Ishikawa (cell line): ENCODE data around the gene PRRT4.

Source experiments
- CREB1 ChIP-seq: IDR thresholded peaks from 2 replicates; pipeline ENCODE4 v1.6.1; 2012; ENCODE audit warnings: low read depth
- EP300 ChIP-seq: IDR thresholded peaks from 2 replicates; pipeline ENCODE4 v1.6.1; 2012; ENCODE audit warnings: borderline replicate concordance
- FOXM1 ChIP-seq: IDR thresholded peaks from 2 replicates; pipeline ENCODE4 v1.6.1; 2012; ENCODE audit warnings: low read depth, borderline replicate concordance
- TCF12 ChIP-seq: IDR thresholded peaks from 2 replicates; pipeline ENCODE4 v1.6.1; 2012; ENCODE audit warnings: low read depth
- ZBTB7A ChIP-seq: IDR thresholded peaks from 2 replicates; pipeline ENCODE4 v1.6.1; 2012; ENCODE audit warnings: low read depth
- TF ChIP-seq, protein P1 (sequence below): IDR thresholded peaks from 2 replicates; pipeline ENCODE4 v1.6.1; 2012
- TF ChIP-seq, protein P2 (sequence below): IDR thresholded peaks from 2 replicates; pipeline ENCODE4 v1.6.1; 2012

GRCh38 chr7:128395748-128396147 is 34.3 kb upstream of the PRRT4 start:
- TF ChIP-seq, protein P1, sequence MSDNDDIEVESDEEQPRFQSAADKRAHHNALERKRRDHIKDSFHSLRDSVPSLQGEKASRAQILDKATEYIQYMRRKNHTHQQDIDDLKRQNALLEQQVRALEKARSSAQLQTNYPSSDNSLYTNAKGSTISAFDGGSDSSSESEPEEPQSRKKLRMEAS = no peak
- TF ChIP-seq ZBTB7A (no peak), FOXM1 (no peak), TCF12 (no peak), EP300 (no peak), CREB1 (no peak)
- TF ChIP-seq, protein P2, sequence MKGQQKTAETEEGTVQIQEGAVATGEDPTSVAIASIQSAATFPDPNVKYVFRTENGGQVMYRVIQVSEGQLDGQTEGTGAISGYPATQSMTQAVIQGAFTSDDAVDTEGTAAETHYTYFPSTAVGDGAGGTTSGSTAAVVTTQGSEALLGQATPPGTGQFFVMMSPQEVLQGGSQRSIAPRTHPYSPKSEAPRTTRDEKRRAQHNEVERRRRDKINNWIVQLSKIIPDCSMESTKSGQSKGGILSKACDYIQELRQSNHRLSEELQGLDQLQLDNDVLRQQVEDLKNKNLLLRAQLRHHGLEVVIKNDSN = no peak
